IPS-NIHi7 (cell line): ENCODE measurements around the gene IMPDH1.

Experiments used
- DNase-seq: peaks from one replicate; pipeline ENCODE4 v3.0.0; 2012; ENCODE audit warnings: mixed read lengths; ENCODE audit errors: extremely low spot score

IMPDH1 gene

GRCh38 chr7:128434413-128435326, 24.9 kb upstream of the IMPDH1 start:
- no peak for DNase-seq

GRCh38 chr7:128431754-128432153, 22.0 kb upstream of the IMPDH1 start:
- no peak for DNase-seq

- DNase-seq: peak; percentile 66
Observed at GRCh38 chr7:128431221-128431620, 21.4 kb upstream of the IMPDH1 start.

- no peak for DNase-seq
Observed at GRCh38 chr7:128430207-128430606, 20.4 kb upstream of the IMPDH1 start.

GRCh38 chr7:128427289-128427891, 17.6 kb upstream of the IMPDH1 start:
- peak; percentile 43 for DNase-seq

GRCh38 chr7:128425850-128426249, 16.1 kb upstream of the IMPDH1 start:
- peak; percentile 88 for DNase-seq

- no peak for DNase-seq
Observed at GRCh38 chr7:128424686-128425275, 15.0 kb upstream of the IMPDH1 start.

GRCh38 chr7:128422842-128423241, 13.1 kb upstream of the IMPDH1 start:
- DNase-seq: no peak

- no peak for DNase-seq
Observed at GRCh38 chr7:128422037-128422436, 12.3 kb upstream of the IMPDH1 start.

GRCh38 chr7:128421384-128421783, 11.6 kb upstream of the IMPDH1 start:
- no peak for DNase-seq

GRCh38 chr7:128420773-128421172, 11.0 kb upstream of the IMPDH1 start:
- no peak for DNase-seq

- no peak for DNase-seq
Observed at GRCh38 chr7:128419257-128419656, 9.5 kb upstream of the IMPDH1 start.

- no peak for DNase-seq
Observed at GRCh38 chr7:128417071-128417470, 7.3 kb upstream of the IMPDH1 start.

- DNase-seq: no peak
Observed at GRCh38 chr7:128415217-128415785, 5.5 kb upstream of the IMPDH1 start.

- DNase-seq: no peak
Observed at GRCh38 chr7:128410451-128410753, 620 bp upstream of the IMPDH1 start.

GRCh38 chr7:128408709-128409595, 830 bp downstream of the IMPDH1 start:
- DNase-seq: no peak

GRCh38 chr7:128407751-128408708, 1.8 kb downstream of the IMPDH1 start:
- DNase-seq: no peak

GRCh38 chr7:128407233-128407589, 2.6 kb downstream of the IMPDH1 start:
- no peak for DNase-seq

- DNase-seq: no peak
Observed at GRCh38 chr7:128406314-128407232, 3.2 kb downstream of the IMPDH1 start.
